NB4 (cell line): ENCODE data around the gene ZBTB22.

Experiments
- MYC ChIP-seq: IDR thresholded peaks from 2 replicates; pipeline ENCODE4 v1.6.1; 2011; ENCODE audit warnings: low read depth, low read length
- POLR2A ChIP-seq: IDR thresholded peaks from 2 replicates; pipeline ENCODE4 v1.6.1; 2011; ENCODE audit warnings: mild to moderate bottlenecking; ENCODE audit not compliant: insufficient read length; ENCODE audit errors: extremely low read depth
- TF ChIP-seq, protein P1 (sequence below): IDR thresholded peaks from one replicate; pipeline ENCODE4 v1.5.1; 2012; ENCODE audit warnings: low read depth, low read length
- TF ChIP-seq, protein P2 (sequence below): IDR thresholded peaks from 2 replicates; pipeline ENCODE4 v1.6.1; 2011; ENCODE audit warnings: low read depth, low read length

DNA sequence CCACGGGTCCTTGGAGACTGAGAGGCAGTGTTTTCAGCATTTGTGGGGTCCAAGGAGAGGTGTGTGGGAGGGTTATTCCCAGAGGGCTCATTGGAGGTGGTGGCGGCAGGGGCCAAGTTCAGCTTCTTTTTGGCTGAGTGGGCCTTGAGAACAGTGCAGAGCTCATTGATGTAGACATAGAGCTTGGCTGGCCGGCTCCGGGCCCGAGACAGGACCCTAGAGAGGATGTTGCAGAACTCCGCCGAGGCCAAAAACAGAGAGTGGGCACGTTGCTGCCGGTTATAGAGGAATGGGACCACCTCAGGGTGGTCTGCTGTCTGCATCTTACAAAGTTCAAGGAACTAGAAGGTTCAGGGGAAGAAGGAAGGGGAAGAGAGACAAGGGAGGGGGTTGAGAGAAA lies 3.7 kb upstream of the ZBTB22 start:
- TF ChIP-seq, protein P1, sequence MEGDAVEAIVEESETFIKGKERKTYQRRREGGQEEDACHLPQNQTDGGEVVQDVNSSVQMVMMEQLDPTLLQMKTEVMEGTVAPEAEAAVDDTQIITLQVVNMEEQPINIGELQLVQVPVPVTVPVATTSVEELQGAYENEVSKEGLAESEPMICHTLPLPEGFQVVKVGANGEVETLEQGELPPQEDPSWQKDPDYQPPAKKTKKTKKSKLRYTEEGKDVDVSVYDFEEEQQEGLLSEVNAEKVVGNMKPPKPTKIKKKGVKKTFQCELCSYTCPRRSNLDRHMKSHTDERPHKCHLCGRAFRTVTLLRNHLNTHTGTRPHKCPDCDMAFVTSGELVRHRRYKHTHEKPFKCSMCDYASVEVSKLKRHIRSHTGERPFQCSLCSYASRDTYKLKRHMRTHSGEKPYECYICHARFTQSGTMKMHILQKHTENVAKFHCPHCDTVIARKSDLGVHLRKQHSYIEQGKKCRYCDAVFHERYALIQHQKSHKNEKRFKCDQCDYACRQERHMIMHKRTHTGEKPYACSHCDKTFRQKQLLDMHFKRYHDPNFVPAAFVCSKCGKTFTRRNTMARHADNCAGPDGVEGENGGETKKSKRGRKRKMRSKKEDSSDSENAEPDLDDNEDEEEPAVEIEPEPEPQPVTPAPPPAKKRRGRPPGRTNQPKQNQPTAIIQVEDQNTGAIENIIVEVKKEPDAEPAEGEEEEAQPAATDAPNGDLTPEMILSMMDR: no peak
- TF ChIP-seq, protein P2, sequence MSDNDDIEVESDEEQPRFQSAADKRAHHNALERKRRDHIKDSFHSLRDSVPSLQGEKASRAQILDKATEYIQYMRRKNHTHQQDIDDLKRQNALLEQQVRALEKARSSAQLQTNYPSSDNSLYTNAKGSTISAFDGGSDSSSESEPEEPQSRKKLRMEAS: no peak
- no peak for TF ChIP-seq POLR2A
- no peak for TF ChIP-seq MYC
